CD14-positive monocyte (primary cell): Measurements from ENCODE around the gene NAA10. TPM values are rescaled to one million over a fixed set of nuclear protein-coding genes. Genes with fewer than 3 reads are reported as not detected.
A peak's percentile ranks its signal among the peaks of the same experiment; 100 is the strongest.

Source experiments
- DNase-seq, 3 donors: peaks; one replicate each; pipeline ENCODE4 v3.0.0-alpha.2; 2011 to 2022
- H2AFZ ChIP-seq: 2 replicates; pipeline ENCODE4 v1.6.0; 2012; ENCODE audit warnings: mild to moderate bottlenecking, low read depth, low read length, inconsistent platforms; ENCODE audit not compliant: insufficient read depth, poor library complexity, severe bottlenecking
- H3K27ac ChIP-seq, 2 donors: 1 replicate in 1 of 2; 2 replicates in 1 of 2; pipeline ENCODE4 v1.5.1; 2012 to 2013; ENCODE audit warnings: low read length in 2 of 2, control low read depth in 1 of 2, inconsistent platforms in 1 of 2, low read depth in 1 of 2, mild to moderate bottlenecking in 1 of 2
- H3K27me3 ChIP-seq, 2 donors: one replicate each; pipeline versions ENCODE4 v1.6.0 to v1.6.1; 2011 to 2013; ENCODE audit warnings: low read length in 2 of 2; ENCODE audit not compliant: control insufficient read depth in 2 of 2, insufficient read depth in 2 of 2
- H3K36me3 ChIP-seq, 2 donors: replicated peaks in 1 of 2; 1 replicate in 1 of 2; 2 replicates in 1 of 2; pipeline versions ENCODE4 v1.5.1 to v1.6.1; 2012 to 2013; ENCODE audit warnings: low read length in 2 of 2, control low read depth in 1 of 2, inconsistent platforms in 1 of 2, mild to moderate bottlenecking in 1 of 2; ENCODE audit not compliant: insufficient read depth in 2 of 2, control insufficient read depth in 1 of 2
- H3K4me1 ChIP-seq, 2 donors: 1 replicate in 1 of 2; 2 replicates in 1 of 2; pipeline versions ENCODE4 v1.5.1 to v1.6.1; 2012 to 2013; ENCODE audit warnings: low read length in 2 of 2, control low read depth in 1 of 2, inconsistent platforms in 1 of 2, mild to moderate bottlenecking in 1 of 2, moderate library complexity in 1 of 2; ENCODE audit not compliant: insufficient read depth in 2 of 2, control insufficient read depth in 1 of 2
- H3K4me2 ChIP-seq: replicated peaks from 2 replicates; pipeline ENCODE3; 2012; ENCODE audit warnings: low read length, moderate library complexity, mild to moderate bottlenecking; ENCODE audit not compliant: poor library complexity, severe bottlenecking; ENCODE audit errors: extremely low read depth
- H3K4me3 ChIP-seq, 3 experiments: fragments of 200-600 bp in 1 of 3; sonication (generic) in 1 of 3; replicated peaks in 1 of 3; 1 replicate in 2 of 3; 2 replicates in 1 of 3; pipeline ENCODE4 v1.5.1; 2011 to 2013; ENCODE audit warnings: low read length in 3 of 3, mild to moderate bottlenecking in 3 of 3, control low read depth in 2 of 3, low read depth in 2 of 3, inconsistent platforms in 1 of 3, moderate library complexity in 1 of 3
- H3K79me2 ChIP-seq: 2 replicates; pipeline ENCODE4 v1.6.0; 2012; ENCODE audit warnings: mild to moderate bottlenecking, control low read depth, inconsistent platforms, low read length, moderate library complexity; ENCODE audit not compliant: insufficient read depth
- H3K9ac ChIP-seq: 2 replicates; pipeline ENCODE4 v1.6.0; 2017; ENCODE audit warnings: low read length, mild to moderate bottlenecking; ENCODE audit not compliant: insufficient read depth, poor library complexity, severe bottlenecking
- H3K9me3 ChIP-seq, 2 donors: replicated peaks in 1 of 2; 1 replicate in 1 of 2; 2 replicates in 1 of 2; pipeline versions ENCODE4 v1.5.1 to v1.6.1; 2012 to 2013; ENCODE audit warnings: low read length in 2 of 2, control low read depth in 1 of 2; ENCODE audit not compliant: control insufficient read depth in 1 of 2, insufficient read depth in 1 of 2
- H4K20me1 ChIP-seq: 2 replicates; pipeline ENCODE4 v1.6.0; 2012; ENCODE audit warnings: mild to moderate bottlenecking, low read length, control low read depth, moderate library complexity; ENCODE audit not compliant: insufficient read depth
- H3K27ac Mint-ChIP-seq, 7 donors: one replicate each; pipeline ENCODE4 v1.8.0; 2020; ENCODE audit warnings: mild to moderate bottlenecking in 7 of 7, mixed read lengths in 7 of 7, moderate library complexity in 6 of 7, inconsistent platforms in 2 of 7
- H3K27me3 Mint-ChIP-seq, 3 donors: one replicate each; pipeline ENCODE4 v1.8.0; 2021 to 2022; ENCODE audit warnings: low read depth in 3 of 3, mild to moderate bottlenecking in 3 of 3, mixed read lengths in 3 of 3, moderate library complexity in 3 of 3, inconsistent platforms in 1 of 3
- H3K36me3 Mint-ChIP-seq, 2 donors: one replicate each; pipeline ENCODE4 v1.8.0; 2020; ENCODE audit warnings: mixed read lengths in 2 of 2, inconsistent platforms in 1 of 2, mild to moderate bottlenecking in 1 of 2
- H3K4me1 Mint-ChIP-seq: one replicate; pipeline ENCODE4 v1.8.0; 2020; ENCODE audit warnings: mild to moderate bottlenecking, mixed read lengths
- H3K4me3 Mint-ChIP-seq, 2 donors: one replicate each; pipeline ENCODE4 v1.8.0; 2020; ENCODE audit warnings: mild to moderate bottlenecking in 2 of 2, mixed read lengths in 2 of 2, moderate library complexity in 1 of 2
- H3K9me3 Mint-ChIP-seq, 7 donors: one replicate each; pipeline ENCODE4 v1.8.0; 2020 to 2022; ENCODE audit warnings: mixed read lengths in 7 of 7, mild to moderate bottlenecking in 6 of 7, moderate library complexity in 6 of 7, inconsistent platforms in 2 of 7
- CTCF ChIP-seq: fragments of 200-600 bp; IDR thresholded peaks from one replicate; pipeline ENCODE4 v1.8.0; 2022; ENCODE audit warnings: antibody characterized with exemption, mild to moderate bottlenecking
- WGBS: methylation state at CpG from one replicate; pipeline ENCODE4 v1.1.5; 2013; ENCODE audit warnings: missing lambda C conversion rate; ENCODE audit not compliant: insufficient coverage; 5-methylcytosine and 5-hydroxymethylcytosine counted together
- intact Hi-C, 2 donors: fragments of 100-400 bp; cut with micrococcal nuclease; formaldehyde crosslinking; loops; one replicate each; pipeline versions ENCODE4 v1.15.0 to v1.15.1; 2023
- polyA plus RNA-seq, 3 donors: library from polyadenylated mRNA; depleted of rRNA in 1 of 3; unstranded in 2 of 3; stranded (reverse) in 1 of 3; fragments of 300-500 nt in 2 of 3; fragments of >200 nt in 1 of 3; fragmentation: Illumina TruSeq in 2 of 3; gene quantifications; 1 replicate in 2 of 3; 2 replicates in 1 of 3; pipeline ENCODE4 v1.2.3, GENCODE V29; 2012 to 2021

Gene NAA10
- polyA plus RNA-seq, 3 donors, result 46.7 to 109 (median 47.9) TPM

- Histone ChIP-seq H4K20me1 (peaks cover 94% of the 10 kb centered on the region), H3K27ac (peak overlapping the region in 1 of 2 donors; percentile 4), H3K4me1 (peaks cover 30 to 53% of the 10 kb centered on the region in 2 donors), H3K4me3 (peak overlapping the region in 1 of 3 experiments; percentile 89), H3K27me3 (no peaks in the 10 kb centered on the region), H2AFZ (no peak overlapping the region), H3K9me3 (no peaks in the 10 kb centered on the region), H3K4me2 (peak overlapping the region; percentile 97), H3K79me2 (peaks cover 69% of the 10 kb centered on the region), H3K9ac (no peak overlapping the region), H3K36me3 (peaks cover 36 to 42% of the 10 kb centered on the region in 2 donors)
- H3K4me3 Mint-ChIP-seq, result peak overlapping the region; percentile 48 to 71
- intact Hi-C loops, result loop anchor here (10.0 kb wide), 2 partner anchors 127 to 157 kb away; partner anchors contain the start of genes IDH3G (in 1 of the 2), PLXNB3 (in 1 of the 2) and SSR4 (in 1 of the 2)
- H3K9me3 Mint-ChIP-seq, result peaks cover 0 to 9% (median under 1%) of the 10 kb centered on the region in 7 donors
- H3K4me1 Mint-ChIP-seq, result peaks cover 27% of the 10 kb centered on the region
- DNase-seq, result no peak
- peak overlapping the region in 3 of 7 donors; percentile 54 to 75 (median 55) for H3K27ac Mint-ChIP-seq
- 74% methylated on average over 15 of the region's 40 CpGs for WGBS
- peaks cover 26 to 45% of the 10 kb centered on the region in 2 donors for H3K36me3 Mint-ChIP-seq
- TF ChIP-seq CTCF, result no peak
- peaks cover 0 to 49% (median 0%) of the 10 kb centered on the region in 3 donors for H3K27me3 Mint-ChIP-seq
Observed at GRCh38 chrX:153921511-153922446, 13.1 kb downstream of the NAA10 start.

DNA sequence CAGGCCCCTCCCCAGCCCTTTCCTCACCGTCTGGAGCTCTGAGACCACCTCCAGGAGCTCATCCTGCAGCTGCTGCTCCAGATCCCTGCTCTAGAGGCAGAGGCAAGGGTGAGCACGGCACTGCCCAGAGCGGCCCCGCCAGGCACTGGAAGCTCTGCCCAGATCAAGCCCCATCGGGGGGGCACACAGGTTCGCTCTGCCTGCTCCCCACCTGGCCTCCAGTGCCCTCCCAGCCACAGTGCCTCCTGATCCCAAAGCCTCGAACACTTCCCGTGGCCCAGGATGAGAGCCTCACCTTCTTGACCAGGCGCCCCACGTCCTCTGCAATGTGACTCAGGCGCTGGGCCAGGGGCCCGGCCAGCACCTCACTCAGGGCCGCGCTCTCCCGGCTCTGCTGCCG lies 13.8 kb downstream of the NAA10 start:
- Histone ChIP-seq H3K9ac (no peak overlapping the region), H3K9me3 (no peaks in the 10 kb centered on the region), H3K27me3 (no peaks in the 10 kb centered on the region), H3K79me2 (peaks cover 69% of the 10 kb centered on the region), H4K20me1 (peaks cover 94% of the 10 kb centered on the region), H3K36me3 (peaks cover 40 to 49% of the 10 kb centered on the region in 2 donors), H2AFZ (no peak overlapping the region), H3K4me2 (no peak overlapping the region), H3K27ac (no peak overlapping the region), H3K4me1 (peaks cover 28 to 46% of the 10 kb centered on the region in 2 donors), H3K4me3 (no peak overlapping the region)
- no peak for TF ChIP-seq CTCF
- intact Hi-C loops, result loop anchor here (10.0 kb wide), 2 partner anchors 126 to 156 kb away; partner anchors contain the start of genes IDH3G (in 1 of the 2), PLXNB3 (in 1 of the 2) and SSR4 (in 1 of the 2)
- H3K4me3 Mint-ChIP-seq, result no peak overlapping the region
- peaks cover 30 to 51% of the 10 kb centered on the region in 2 donors for H3K36me3 Mint-ChIP-seq
- DNase-seq, result no peak
- WGBS, result 97% methylated on average over 6 of the region's 16 CpGs
- peak overlapping the region in 1 of 7 donors; percentile 57 for H3K27ac Mint-ChIP-seq
- H3K27me3 Mint-ChIP-seq, result peaks cover 0 to 53% (median 0%) of the 10 kb centered on the region in 3 donors
- peaks cover 27% of the 10 kb centered on the region for H3K4me1 Mint-ChIP-seq
- H3K9me3 Mint-ChIP-seq, result peaks cover 0 to 6% (median 0%) of the 10 kb centered on the region in 7 donors
